Measurements from ENCODE around the gene NPTX1. TPM values are rescaled to one million over a fixed set of nuclear protein-coding genes. Genes with fewer than 3 reads are reported as not detected.

Gene NPTX1
- total and polyA plus RNA-seq, 2 of the 13 experiments (the other 11 are each of a cell fraction or from before 2014, with no cell fraction given): 0.01 TPM; not detected in 1

DNA sequence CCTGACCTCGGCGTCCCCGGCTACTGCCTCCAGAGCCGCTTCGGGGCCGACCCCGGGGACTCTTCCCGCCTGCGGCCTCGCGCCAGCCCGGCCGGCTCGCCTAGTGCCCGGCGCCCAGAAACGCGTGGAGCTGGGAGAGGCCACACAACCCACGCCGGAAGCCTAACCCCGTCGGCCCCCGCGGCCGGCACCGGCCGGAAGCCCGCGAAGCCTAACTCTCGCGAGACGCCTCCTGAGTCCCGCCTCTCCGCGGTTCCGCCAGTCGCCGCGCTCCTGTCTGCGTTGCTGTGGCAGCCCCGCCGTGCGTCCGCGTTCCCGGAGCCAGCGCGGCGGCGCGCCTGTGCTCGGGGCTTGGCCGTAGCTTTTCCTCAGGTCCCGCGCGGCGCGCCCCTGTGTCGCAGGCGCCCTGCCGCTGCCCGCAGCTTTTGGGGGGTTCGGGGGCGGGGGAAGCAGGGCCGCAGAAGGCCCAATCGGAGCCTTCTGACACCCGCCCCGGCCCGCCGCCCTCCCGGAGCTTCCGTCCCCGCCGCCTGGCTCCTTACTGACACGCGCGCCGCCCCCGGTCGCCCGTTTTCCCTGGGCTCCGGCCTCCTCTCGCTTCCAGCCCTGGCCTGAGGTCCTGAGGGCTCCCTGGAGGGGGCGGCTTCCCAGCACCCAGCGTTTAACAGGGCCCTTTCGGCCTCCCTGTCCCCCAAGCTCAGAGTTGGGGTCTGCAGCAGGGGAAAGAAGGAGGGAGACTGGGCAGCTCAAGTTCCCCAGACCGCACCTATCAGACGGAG is 21.7 kb downstream of the NPTX1 start (continued):
- TF ChIP-seq, protein P1, sequence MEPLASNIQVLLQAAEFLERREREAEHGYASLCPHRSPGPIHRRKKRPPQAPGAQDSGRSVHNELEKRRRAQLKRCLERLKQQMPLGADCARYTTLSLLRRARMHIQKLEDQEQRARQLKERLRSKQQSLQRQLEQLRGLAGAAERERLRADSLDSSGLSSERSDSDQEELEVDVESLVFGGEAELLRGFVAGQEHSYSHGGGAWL (CRISPR knock-in tag; IDR thresholded peaks at IDR 0.05): peak; percentile 94
- TF ChIP-seq, protein P2, sequence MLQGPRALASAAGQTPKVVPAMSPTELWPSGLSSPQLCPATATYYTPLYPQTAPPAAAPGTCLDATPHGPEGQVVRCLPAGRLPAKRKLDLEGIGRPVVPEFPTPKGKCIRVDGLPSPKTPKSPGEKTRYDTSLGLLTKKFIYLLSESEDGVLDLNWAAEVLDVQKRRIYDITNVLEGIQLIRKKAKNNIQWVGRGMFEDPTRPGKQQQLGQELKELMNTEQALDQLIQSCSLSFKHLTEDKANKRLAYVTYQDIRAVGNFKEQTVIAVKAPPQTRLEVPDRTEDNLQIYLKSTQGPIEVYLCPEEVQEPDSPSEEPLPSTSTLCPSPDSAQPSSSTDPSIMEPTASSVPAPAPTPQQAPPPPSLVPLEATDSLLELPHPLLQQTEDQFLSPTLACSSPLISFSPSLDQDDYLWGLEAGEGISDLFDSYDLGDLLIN (CRISPR knock-in tag; IDR thresholded peaks at IDR 0.05; ENCODE audit: borderline replicate concordance): peak; percentile 93; the same call in 1 of the 2 replicates
- TF ChIP-seq, protein P3, sequence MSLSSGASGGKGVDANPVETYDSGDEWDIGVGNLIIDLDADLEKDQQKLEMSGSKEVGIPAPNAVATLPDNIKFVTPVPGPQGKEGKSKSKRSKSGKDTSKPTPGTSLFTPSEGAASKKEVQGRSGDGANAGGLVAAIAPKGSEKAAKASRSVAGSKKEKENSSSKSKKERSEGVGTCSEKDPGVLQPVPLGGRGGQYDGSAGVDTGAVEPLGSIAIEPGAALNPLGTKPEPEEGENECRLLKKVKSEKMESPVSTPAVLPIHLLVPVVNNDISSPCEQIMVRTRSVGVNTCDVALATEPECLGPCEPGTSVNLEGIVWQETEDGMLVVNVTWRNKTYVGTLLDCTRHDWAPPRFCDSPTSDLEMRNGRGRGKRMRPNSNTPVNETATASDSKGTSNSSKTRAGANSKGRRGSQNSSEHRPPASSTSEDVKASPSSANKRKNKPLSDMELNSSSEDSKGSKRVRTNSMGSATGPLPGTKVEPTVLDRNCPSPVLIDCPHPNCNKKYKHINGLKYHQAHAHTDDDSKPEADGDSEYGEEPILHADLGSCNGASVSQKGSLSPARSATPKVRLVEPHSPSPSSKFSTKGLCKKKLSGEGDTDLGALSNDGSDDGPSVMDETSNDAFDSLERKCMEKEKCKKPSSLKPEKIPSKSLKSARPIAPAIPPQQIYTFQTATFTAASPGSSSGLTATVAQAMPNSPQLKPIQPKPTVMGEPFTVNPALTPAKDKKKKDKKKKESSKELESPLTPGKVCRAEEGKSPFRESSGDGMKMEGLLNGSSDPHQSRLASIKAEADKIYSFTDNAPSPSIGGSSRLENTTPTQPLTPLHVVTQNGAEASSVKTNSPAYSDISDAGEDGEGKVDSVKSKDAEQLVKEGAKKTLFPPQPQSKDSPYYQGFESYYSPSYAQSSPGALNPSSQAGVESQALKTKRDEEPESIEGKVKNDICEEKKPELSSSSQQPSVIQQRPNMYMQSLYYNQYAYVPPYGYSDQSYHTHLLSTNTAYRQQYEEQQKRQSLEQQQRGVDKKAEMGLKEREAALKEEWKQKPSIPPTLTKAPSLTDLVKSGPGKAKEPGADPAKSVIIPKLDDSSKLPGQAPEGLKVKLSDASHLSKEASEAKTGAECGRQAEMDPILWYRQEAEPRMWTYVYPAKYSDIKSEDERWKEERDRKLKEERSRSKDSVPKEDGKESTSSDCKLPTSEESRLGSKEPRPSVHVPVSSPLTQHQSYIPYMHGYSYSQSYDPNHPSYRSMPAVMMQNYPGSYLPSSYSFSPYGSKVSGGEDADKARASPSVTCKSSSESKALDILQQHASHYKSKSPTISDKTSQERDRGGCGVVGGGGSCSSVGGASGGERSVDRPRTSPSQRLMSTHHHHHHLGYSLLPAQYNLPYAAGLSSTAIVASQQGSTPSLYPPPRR (CRISPR knock-in tag; IDR thresholded peaks at IDR 0.05; ENCODE audit: borderline replicate concordance): peak; percentile 68
- TF ChIP-seq, protein P4, sequence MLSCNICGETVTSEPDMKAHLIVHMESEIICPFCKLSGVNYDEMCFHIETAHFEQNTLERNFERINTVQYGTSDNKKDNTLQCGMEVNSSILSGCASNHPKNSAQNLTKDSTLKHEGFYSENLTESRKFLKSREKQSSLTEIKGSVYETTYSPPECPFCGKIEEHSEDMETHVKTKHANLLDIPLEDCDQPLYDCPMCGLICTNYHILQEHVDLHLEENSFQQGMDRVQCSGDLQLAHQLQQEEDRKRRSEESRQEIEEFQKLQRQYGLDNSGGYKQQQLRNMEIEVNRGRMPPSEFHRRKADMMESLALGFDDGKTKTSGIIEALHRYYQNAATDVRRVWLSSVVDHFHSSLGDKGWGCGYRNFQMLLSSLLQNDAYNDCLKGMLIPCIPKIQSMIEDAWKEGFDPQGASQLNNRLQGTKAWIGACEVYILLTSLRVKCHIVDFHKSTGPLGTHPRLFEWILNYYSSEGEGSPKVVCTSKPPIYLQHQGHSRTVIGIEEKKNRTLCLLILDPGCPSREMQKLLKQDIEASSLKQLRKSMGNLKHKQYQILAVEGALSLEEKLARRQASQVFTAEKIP (CRISPR knock-in tag; IDR thresholded peaks at IDR 0.05; ENCODE audit: borderline replicate concordance): no peak
- TF ChIP-seq, protein P5, sequence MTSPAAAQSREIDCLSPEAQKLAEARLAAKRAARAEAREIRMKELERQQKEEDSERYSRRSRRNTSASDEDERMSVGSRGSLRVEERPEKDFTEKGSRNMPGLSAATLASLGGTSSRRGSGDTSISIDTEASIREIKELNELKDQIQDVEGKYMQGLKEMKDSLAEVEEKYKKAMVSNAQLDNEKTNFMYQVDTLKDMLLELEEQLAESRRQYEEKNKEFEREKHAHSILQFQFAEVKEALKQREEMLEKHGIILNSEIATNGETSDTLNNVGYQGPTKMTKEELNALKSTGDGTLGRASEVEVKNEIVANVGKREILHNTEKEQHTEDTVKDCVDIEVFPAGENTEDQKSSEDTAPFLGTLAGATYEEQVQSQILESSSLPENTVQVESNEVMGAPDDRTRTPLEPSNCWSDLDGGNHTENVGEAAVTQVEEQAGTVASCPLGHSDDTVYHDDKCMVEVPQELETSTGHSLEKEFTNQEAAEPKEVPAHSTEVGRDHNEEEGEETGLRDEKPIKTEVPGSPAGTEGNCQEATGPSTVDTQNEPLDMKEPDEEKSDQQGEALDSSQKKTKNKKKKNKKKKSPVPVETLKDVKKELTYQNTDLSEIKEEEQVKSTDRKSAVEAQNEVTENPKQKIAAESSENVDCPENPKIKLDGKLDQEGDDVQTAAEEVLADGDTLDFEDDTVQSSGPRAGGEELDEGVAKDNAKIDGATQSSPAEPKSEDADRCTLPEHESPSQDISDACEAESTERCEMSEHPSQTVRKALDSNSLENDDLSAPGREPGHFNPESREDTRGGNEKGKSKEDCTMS (CRISPR knock-in tag; conservative IDR thresholded peaks at IDR 0.05): no peak
- TF ChIP-seq, protein P6, sequence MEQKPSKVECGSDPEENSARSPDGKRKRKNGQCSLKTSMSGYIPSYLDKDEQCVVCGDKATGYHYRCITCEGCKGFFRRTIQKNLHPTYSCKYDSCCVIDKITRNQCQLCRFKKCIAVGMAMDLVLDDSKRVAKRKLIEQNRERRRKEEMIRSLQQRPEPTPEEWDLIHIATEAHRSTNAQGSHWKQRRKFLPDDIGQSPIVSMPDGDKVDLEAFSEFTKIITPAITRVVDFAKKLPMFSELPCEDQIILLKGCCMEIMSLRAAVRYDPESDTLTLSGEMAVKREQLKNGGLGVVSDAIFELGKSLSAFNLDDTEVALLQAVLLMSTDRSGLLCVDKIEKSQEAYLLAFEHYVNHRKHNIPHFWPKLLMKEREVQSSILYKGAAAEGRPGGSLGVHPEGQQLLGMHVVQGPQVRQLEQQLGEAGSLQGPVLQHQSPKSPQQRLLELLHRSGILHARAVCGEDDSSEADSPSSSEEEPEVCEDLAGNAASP (CRISPR knock-in tag; IDR thresholded peaks at IDR 0.05; ENCODE audit: borderline replicate concordance): peak; percentile 78
- no peak for TF ChIP-seq SSRP1 (CRISPR knock-in tag; IDR thresholded peaks at IDR 0.05)
- TF ChIP-seq SP2 (CRISPR knock-in tag; IDR thresholded peaks at IDR 0.05): peak; percentile 91
- no peak for TF ChIP-seq PLRG1 (conservative IDR thresholded peaks at IDR 0.05)
- 0 out of 2 replicates have a peak, but pooled peaks have one; percentile 20 for TF ChIP-seq HDAC2 (CRISPR knock-in tag; IDR thresholded peaks at IDR 0.05)
- TF ChIP-seq ZNF138 (CRISPR knock-in tag; IDR thresholded peaks at IDR 0.05; ENCODE audit: low read depth): no peak
- TF ChIP-seq ARNTL (CRISPR knock-in tag; IDR thresholded peaks at IDR 0.05): 0 out of 2 replicates have a peak, but pooled peaks have one; percentile 54
- peak; percentile 98 for TF ChIP-seq ZNF30 (CRISPR knock-in tag; IDR thresholded peaks at IDR 0.05)
- TF ChIP-seq ZNF264 (CRISPR knock-in tag; IDR thresholded peaks at IDR 0.05): no peak; the same call in 1 of the 2 replicates
- peak; percentile 77 for TF ChIP-seq SAFB2 (CRISPR knock-in tag; IDR thresholded peaks at IDR 0.05; ENCODE audit: borderline replicate concordance, low read depth)
